ENCODE results near the gene EIF2B4. TPM values are rescaled to one million over a fixed set of nuclear protein-coding genes. Genes with fewer than 3 reads are reported as not detected.

The EIF2B4 gene
- total and polyA plus RNA-seq, 2 experiments from 2014 or later: 51.4 to 64.0 TPM

DNA sequence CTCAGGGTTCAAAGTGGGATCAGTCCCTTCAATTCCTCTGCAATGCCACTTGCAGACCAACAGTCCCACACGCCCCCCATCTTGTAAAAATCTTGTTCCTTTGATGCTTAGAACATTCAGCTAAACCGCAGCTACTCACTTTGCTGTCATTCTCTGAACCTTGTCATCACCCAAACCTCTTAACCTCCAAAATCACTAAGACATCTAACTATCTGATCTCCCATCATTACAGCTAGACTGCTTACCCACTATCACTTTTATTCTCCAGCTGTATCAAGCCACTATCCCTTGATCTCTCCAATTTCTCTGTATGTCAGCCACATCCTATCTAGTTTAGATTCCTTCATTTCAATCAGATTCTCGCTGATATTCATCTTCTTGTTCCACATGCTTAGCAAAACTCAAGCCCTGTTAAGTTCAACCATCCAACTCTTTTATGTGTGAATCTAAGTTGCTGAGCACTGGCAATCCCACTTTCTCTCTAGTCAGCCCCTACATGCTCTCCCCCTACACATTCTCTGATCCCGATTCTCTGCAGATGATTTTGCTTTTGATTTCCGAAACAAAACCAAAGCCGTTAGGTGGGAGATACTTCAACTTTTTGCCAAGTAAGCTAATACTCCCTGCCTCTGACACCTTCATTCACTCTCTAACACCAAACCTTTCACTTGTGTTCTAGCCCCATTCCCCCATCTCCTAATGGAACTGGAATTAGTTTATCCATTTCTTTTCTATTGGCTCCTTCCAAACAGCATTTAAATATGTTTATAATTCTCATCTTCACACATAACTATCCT lies 18.1 kb downstream of the EIF2B4 start:
- no peak overlapping the region for H3K27ac Mint-ChIP-seq
- DNase-seq (ENCODE audit: low spot score): no peak
- Histone ChIP-seq H2AFZ (no peak overlapping the region), H3K79me2 (replicated peaks; ENCODE audit: insufficient read depth) (peaks cover 91% of the 10 kb centered on the region), H3K27ac (ENCODE audit: low read depth) (peak overlapping the region; percentile 85), H3K27me3 (ENCODE audit: insufficient read depth) (no peaks in the 10 kb centered on the region), H3K4me3 (no peak overlapping the region), H3F3A (replicated peaks; ENCODE audit: low read depth) (peaks cover 4% of the 10 kb centered on the region), H3K9me2 (ENCODE audit: insufficient read depth) (no peaks in the 10 kb centered on the region), H3K4me1 (ENCODE audit: insufficient read depth) (peaks cover 41% of the 10 kb centered on the region), H3K4me2 (no peak overlapping the region), H4K20me1 (replicated peaks; ENCODE audit: insufficient read depth) (peaks cover 32% of the 10 kb centered on the region), H3K36me3 (ENCODE audit: insufficient read depth) (peaks cover 7% of the 10 kb centered on the region; the same call in 1 of the 2 replicates)
- H3K36me3 Mint-ChIP-seq (ENCODE audit: low read depth): peaks cover 22% of the 10 kb centered on the region
- H3K9me3 Mint-ChIP-seq: peaks cover under 1% of the 10 kb centered on the region; the same call in 2 of the 3 replicates
- H3K4me1 Mint-ChIP-seq: peaks cover 29% of the 10 kb centered on the region
- TF ChIP-seq NANOG (IDR thresholded peaks at IDR 0.05; ENCODE audit: borderline replicate concordance) (no peak), REST (IDR thresholded peaks at IDR 0.05; ENCODE audit: unreplicated experiment) (no peak), CREB1 (CRISPR knock-in tag; IDR thresholded peaks at IDR 0.05; ENCODE audit: low read depth) (no peak), ETS1 (IDR thresholded peaks at IDR 0.05) (no peak), ZNF114 (CRISPR knock-in tag; IDR thresholded peaks at IDR 0.05) (no peak), EZH2 (IDR thresholded peaks at IDR 0.05; ENCODE audit: low read depth, unreplicated experiment) (no peak), POLR2AphosphoS5 (IDR thresholded peaks at IDR 0.05; ENCODE audit: low read depth) (no peak), CTCF (conservative IDR thresholded peaks at IDR 0.05; ENCODE audit: low read depth in 2 of 2) (no peak), EZH2phosphoT487 (IDR thresholded peaks at IDR 0.05; ENCODE audit: unreplicated experiment) (no peak), ZNF331 (CRISPR knock-in tag; IDR thresholded peaks at IDR 0.05; ENCODE audit: low read depth) (no peak), JUNB (IDR thresholded peaks at IDR 0.05; ENCODE audit: unreplicated experiment) (no peak), STAT1 (IDR thresholded peaks at IDR 0.05; ENCODE audit: unreplicated experiment) (no peak)
- TF ChIP-seq, protein P1, sequence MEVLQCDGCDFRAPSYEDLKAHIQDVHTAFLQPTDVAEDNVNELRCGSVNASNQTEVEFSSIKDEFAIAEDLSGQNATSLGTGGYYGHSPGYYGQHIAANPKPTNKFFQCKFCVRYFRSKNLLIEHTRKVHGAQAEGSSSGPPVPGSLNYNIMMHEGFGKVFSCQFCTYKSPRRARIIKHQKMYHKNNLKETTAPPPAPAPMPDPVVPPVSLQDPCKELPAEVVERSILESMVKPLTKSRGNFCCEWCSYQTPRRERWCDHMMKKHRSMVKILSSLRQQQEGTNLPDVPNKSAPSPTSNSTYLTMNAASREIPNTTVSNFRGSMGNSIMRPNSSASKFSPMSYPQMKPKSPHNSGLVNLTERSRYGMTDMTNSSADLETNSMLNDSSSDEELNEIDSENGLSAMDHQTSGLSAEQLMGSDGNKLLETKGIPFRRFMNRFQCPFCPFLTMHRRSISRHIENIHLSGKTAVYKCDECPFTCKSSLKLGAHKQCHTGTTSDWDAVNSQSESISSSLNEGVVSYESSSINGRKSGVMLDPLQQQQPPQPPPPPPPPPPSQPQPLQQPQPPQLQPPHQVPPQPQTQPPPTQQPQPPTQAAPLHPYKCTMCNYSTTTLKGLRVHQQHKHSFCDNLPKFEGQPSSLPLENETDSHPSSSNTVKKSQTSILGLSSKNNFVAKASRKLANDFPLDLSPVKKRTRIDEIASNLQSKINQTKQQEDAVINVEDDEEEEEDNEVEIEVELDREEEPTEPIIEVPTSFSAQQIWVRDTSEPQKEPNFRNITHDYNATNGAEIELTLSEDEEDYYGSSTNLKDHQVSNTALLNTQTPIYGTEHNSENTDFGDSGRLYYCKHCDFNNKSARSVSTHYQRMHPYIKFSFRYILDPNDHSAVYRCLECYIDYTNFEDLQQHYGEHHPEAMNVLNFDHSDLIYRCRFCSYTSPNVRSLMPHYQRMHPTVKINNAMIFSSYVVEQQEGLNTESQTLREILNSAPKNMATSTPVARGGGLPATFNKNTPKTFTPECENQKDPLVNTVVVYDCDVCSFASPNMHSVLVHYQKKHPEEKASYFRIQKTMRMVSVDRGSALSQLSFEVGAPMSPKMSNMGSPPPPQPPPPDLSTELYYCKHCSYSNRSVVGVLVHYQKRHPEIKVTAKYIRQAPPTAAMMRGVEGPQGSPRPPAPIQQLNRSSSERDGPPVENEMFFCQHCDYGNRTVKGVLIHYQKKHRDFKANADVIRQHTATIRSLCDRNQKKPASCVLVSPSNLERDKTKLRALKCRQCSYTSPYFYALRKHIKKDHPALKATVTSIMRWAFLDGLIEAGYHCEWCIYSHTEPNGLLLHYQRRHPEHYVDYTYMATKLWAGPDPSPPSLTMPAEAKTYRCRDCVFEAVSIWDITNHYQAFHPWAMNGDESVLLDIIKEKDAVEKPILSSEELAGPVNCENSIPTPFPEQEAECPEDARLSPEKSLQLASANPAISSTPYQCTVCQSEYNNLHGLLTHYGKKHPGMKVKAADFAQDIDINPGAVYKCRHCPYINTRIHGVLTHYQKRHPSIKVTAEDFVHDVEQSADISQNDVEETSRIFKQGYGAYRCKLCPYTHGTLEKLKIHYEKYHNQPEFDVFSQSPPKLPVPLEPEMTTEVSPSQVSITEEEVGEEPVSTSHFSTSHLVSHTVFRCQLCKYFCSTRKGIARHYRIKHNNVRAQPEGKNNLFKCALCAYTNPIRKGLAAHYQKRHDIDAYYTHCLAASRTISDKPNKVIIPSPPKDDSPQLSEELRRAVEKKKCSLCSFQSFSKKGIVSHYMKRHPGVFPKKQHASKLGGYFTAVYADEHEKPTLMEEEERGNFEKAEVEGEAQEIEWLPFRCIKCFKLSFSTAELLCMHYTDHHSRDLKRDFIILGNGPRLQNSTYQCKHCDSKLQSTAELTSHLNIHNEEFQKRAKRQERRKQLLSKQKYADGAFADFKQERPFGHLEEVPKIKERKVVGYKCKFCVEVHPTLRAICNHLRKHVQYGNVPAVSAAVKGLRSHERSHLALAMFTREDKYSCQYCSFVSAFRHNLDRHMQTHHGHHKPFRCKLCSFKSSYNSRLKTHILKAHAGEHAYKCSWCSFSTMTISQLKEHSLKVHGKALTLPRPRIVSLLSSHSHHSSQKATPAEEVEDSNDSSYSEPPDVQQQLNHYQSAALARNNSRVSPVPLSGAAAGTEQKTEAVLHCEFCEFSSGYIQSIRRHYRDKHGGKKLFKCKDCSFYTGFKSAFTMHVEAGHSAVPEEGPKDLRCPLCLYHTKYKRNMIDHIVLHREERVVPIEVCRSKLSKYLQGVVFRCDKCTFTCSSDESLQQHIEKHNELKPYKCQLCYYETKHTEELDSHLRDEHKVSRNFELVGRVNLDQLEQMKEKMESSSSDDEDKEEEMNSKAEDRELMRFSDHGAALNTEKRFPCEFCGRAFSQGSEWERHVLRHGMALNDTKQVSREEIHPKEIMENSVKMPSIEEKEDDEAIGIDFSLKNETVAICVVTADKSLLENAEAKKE (CRISPR knock-in tag; IDR thresholded peaks at IDR 0.05): no peak
- ATAC-seq: no peak
- no peak overlapping the region for H3K4me3 Mint-ChIP-seq
- peaks cover 9% of the 10 kb centered on the region for H3K27me3 Mint-ChIP-seq (ENCODE audit: insufficient read depth, low read depth, poor library complexity)

Data from GM23338 (cell line).